GM12872 (cell line): ENCODE measurements around the gene BOD1L1.
A peak's percentile ranks its signal among the peaks of the same experiment; 100 is the strongest.

Source experiments
- TF ChIP-seq, protein P1 (sequence below): IDR thresholded peaks from 3 replicates; pipeline ENCODE4 v1.5.1; 2011; ENCODE audit warnings: low read depth, mild to moderate bottlenecking, low read length, moderate library complexity; ENCODE audit not compliant: insufficient read depth

The BOD1L1 gene

DNA sequence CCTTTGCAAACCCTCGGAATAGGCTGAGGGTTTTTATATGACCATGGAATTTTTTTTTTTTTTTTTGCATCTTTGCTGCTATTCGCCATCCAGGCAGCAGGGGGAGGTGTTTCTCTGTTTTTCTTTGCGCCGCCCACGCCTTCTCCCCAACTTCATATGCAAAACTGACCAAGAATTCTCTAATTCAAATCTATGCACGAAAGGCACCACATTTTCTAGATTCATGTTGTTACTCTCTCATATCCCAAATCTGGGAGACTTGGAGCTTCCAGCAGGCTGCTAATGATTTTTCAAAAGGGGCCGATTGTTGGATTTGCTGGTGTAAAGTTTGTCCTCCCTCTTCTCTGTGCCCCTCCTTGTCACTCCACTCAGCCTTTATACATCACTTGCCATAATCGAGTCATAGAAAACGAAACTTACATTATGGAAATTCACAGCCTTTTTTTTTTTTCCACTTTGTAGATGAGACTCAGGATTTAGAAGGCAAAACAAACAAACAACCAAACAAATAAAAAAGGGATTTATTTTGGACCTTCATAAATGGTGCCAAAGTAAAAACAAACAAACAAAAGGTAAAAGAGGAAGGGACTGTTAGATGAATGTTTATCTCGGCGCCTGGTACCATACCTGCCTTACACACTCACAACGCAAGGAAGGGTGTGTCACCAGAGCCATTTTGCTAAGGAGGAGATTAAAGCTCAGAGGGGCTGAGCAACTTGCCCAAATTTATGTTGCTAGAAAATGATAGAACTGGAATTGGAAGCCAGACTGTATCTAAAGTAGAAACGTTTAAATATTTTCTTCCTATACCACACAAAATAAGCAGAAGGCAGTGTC lies 29.3 kb upstream of the BOD1L1 start:
- TF ChIP-seq, protein P1, sequence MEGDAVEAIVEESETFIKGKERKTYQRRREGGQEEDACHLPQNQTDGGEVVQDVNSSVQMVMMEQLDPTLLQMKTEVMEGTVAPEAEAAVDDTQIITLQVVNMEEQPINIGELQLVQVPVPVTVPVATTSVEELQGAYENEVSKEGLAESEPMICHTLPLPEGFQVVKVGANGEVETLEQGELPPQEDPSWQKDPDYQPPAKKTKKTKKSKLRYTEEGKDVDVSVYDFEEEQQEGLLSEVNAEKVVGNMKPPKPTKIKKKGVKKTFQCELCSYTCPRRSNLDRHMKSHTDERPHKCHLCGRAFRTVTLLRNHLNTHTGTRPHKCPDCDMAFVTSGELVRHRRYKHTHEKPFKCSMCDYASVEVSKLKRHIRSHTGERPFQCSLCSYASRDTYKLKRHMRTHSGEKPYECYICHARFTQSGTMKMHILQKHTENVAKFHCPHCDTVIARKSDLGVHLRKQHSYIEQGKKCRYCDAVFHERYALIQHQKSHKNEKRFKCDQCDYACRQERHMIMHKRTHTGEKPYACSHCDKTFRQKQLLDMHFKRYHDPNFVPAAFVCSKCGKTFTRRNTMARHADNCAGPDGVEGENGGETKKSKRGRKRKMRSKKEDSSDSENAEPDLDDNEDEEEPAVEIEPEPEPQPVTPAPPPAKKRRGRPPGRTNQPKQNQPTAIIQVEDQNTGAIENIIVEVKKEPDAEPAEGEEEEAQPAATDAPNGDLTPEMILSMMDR = peak; percentile 82

DNA sequence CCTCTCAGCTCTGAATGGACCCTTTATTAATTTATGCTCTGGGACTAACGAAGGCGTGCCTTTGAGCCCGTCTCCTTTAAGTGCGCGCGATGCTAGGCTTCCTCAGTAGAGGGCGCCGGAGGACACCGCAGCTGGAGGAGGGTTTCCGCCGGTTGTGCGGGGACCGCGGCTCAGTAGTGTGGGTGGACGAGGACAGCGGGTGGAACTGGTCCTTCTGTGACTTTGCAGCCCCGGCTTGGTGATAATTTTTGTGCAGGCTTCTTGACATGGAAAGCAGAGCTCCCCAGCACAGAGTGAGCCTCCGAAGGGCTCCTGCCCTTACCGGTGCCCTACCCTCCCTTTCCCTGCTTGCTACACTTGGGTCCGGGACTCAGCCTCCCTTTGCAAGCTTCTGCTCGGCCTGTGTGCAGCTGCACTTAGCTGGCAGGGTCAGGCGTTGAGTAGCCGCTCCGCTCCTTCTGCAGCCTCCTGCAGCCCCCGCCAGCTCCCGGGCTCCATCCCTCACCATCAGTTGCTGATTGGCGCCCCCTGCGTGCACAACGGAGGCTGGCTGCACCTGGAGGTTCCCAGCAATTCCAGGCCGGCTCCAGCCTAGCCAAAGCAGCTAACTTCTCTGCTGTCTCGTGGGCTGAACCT lies 26.8 kb upstream of the BOD1L1 start:
- TF ChIP-seq, protein P1 = peak; percentile 90

DNA sequence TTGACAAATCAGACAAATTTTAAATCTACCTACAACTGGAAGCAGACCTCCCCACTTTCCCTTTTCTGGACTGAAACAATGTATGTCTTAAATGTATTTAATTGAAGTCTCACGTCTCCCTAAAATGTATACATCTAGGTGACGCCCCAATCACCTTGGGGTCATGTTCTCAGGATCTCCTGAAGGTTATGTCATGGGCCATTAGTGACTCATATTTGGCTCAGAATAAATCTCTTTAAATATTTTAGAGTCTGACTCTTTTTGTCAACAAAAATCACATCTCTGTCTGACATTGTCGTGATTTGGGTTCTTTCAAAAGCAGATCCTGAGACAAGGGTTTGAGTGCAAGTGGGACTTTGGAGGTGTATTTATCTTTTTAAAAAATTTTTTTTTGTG lies 26.2 kb upstream of the BOD1L1 start:
- TF ChIP-seq, protein P1 = no peak

DNA sequence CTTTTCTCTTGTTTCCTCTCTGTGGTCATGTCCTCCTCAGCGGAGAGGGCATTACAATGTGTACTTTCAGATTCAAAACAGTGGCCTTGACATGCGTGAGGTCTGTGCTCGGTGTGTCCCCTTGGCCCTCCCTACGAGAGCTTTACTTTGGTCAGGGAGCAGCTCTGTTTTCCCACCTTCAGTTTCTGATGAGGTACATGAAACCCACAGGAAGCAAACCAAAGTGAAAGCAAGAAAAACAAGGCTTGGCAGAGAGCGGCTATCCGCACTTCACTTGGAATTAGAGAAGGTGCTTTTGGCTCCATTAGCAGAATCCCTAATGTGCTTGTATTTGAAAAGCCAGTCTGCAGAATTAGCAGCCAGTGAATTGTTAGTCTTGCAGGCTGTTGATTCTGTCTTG lies 19.5 kb upstream of the BOD1L1 start:
- TF ChIP-seq, protein P1 = no peak

DNA sequence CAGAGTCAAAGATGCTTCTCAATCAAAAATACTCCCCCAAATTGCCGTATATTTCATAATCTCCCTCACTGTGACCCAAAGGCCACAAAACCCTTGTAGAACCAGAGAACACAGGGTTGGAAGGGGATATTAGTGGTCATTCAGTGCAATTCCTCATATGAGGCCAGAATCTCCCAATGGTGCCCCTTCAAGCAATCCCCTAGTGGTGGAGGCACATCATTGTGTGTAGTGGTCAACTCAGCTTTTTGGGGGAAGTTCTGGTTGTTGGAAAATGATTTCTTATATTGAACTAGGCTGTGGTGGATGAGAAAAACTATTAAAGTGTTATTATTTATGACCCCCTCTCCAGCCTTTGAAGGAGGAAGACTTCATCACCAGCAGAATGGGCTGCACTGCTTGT lies 17.6 kb upstream of the BOD1L1 start:
- TF ChIP-seq, protein P1 = peak; percentile 31; the same call in 1 of the 3 replicates

DNA sequence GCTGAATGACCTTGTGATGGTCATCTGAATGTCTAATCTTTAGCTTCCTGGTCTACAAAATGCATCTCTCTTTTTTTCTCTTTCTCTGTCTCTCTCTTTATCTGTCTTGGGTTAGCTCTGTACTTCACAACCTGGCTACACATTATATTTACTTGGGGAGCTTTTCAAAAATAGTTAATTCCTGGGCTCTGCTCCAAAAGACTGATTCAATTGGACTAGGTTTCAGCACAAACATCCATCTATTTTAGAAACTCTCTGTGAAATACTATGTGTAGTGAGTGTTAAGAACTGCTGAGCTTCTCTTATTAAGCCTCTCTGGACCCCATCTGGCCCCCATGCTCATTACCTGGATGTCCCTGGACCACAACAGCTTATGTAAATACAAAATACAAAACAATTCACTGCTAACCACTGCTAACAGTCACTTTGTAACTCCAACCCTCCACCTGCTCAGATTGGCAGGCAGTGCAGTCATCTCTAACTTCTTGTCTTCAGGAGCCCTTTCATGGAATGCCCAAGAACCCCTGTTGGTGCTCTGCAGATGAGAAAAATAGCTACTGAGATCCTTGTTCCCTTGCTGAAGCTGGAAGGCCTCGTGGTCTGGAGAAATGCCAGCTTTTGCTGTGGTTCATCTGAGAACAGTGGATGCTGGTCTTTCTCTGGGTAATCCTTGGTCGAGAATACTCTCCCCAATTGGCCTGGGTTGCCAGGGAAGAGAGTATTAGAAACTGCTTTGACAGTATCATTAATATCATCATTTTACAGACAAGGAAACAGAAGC lies 14.8 kb upstream of the BOD1L1 start:
- TF ChIP-seq, protein P1 = no peak

DNA sequence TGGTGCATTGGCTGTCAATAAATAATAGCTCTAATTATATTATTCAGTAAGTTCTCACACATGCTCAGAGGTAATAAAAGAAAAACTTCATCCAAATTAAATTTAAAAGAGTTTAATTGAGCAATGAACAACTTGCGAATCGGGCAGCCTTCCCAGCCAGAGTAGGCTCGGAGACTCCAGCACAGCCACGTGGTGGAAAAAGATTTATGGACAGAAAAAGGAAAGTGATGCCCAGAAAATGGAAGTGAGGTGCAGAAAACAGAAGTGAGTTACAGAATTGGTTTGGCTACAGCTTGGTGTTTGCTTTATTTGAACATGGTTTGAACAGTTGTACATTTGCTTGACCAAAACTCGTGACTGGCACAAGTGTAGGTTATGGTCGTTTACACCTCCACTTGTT lies 13.6 kb upstream of the BOD1L1 start:
- TF ChIP-seq, protein P1 = no peak
